ENCODE data around the gene TMEM126B.

- no peak for TF ChIP-seq POLR2A (IDR thresholded peaks at IDR 0.05)
- no peak for TF ChIP-seq CTCF (IDR thresholded peaks at IDR 0.05)
- TF ChIP-seq POLR2AphosphoS5 (IDR thresholded peaks at IDR 0.05) = no peak
Measured at GRCh38 chr11:85627332-85627997, 928 bp upstream of the TMEM126B start, which contains the start of gene DLG2.

Measured in breast epithelium (tissue), 3 donors.